CD4-positive, CD25-positive, alpha-beta regulatory T cell (primary cell): Measurements from ENCODE around the gene SV2C. TPM values are rescaled to one million over a fixed set of nuclear protein-coding genes. Genes with fewer than 3 reads are reported as not detected.
"Not testable (repeated sequence)": the region's sequence is repeated elsewhere in the genome, so short reads cannot be mapped to it uniquely, and the experiment has no call there.

Experiments used
- ATAC-seq, 2 donors: fragments of 150-1000 bp; cut with Tn5 transposase; one replicate each; pipeline ENCODE4 v1.10.0; 2021; ENCODE audit warnings: low read depth in 2 of 2, moderate number of reproducible peaks in 2 of 2, moderate library complexity in 1 of 2
- DNase-seq, 3 donors: peaks; one replicate each; pipeline versions ENCODE4 v3.0.0 to v3.0.0-alpha.2; 2012 to 2022; ENCODE audit warnings: mixed read lengths in 1 of 3
- H3K27ac ChIP-seq: one replicate; pipeline ENCODE4 v1.7.0; 2013; ENCODE audit warnings: mild to moderate bottlenecking, low read length; ENCODE audit not compliant: insufficient read depth, poor library complexity, severe bottlenecking
- H3K27me3 ChIP-seq: one replicate; pipeline ENCODE4 v1.7.0; 2013; ENCODE audit warnings: low read length; ENCODE audit not compliant: control insufficient read depth, insufficient read depth
- H3K36me3 ChIP-seq: one replicate; pipeline ENCODE4 v1.7.0; 2013; ENCODE audit warnings: mild to moderate bottlenecking, low read length, moderate library complexity; ENCODE audit not compliant: control insufficient read depth, insufficient read depth
- H3K4me1 ChIP-seq: 2 replicates; pipeline ENCODE4 v1.7.0; 2013; ENCODE audit warnings: mild to moderate bottlenecking, low read length; ENCODE audit not compliant: insufficient read depth, control insufficient read depth, poor library complexity, severe bottlenecking
- H3K4me3 ChIP-seq: one replicate; pipeline ENCODE4 v1.7.0; 2013; ENCODE audit warnings: low read depth, mild to moderate bottlenecking, low read length, moderate library complexity
- H3K9me3 ChIP-seq, 2 experiments: 1 replicate in 1 of 2; 2 replicates in 1 of 2; pipeline ENCODE4 v1.7.0; 2013; ENCODE audit warnings: low read length in 2 of 2, mild to moderate bottlenecking in 1 of 2, moderate library complexity in 1 of 2; ENCODE audit not compliant: control insufficient read depth in 2 of 2
- H3K27ac Mint-ChIP-seq, 3 donors: one replicate each; pipeline ENCODE4 v1.8.0; 2020 to 2022; ENCODE audit warnings: mild to moderate bottlenecking in 3 of 3, mixed read lengths in 3 of 3, moderate library complexity in 2 of 3
- H3K27me3 Mint-ChIP-seq: one replicate; pipeline ENCODE4 v1.8.0; 2022; ENCODE audit warnings: mild to moderate bottlenecking, mixed read lengths
- H3K36me3 Mint-ChIP-seq: one replicate; pipeline ENCODE4 v1.8.0; 2020; ENCODE audit warnings: mixed read lengths
- H3K4me1 Mint-ChIP-seq, 4 donors: one replicate each; pipeline ENCODE4 v1.8.0; 2020 to 2022; ENCODE audit warnings: mixed read lengths in 4 of 4, mild to moderate bottlenecking in 1 of 4
- H3K4me3 Mint-ChIP-seq, 4 donors: one replicate each; pipeline ENCODE4 v1.8.0; 2020 to 2022; ENCODE audit warnings: mild to moderate bottlenecking in 4 of 4, mixed read lengths in 4 of 4, moderate library complexity in 3 of 4
- H3K9me3 Mint-ChIP-seq, 7 donors: one replicate each; pipeline ENCODE4 v1.8.0; 2020 to 2022; ENCODE audit warnings: mixed read lengths in 7 of 7, mild to moderate bottlenecking in 3 of 7, moderate library complexity in 2 of 7
- polyA plus RNA-seq, 4 donors: library from polyadenylated mRNA; unstranded; fragments of 300-500 nt; fragmentation: Illumina TruSeq; gene quantifications; one replicate each; pipeline ENCODE4 v1.2.3, GENCODE V29; 2021
- total RNA-seq: library from RNA; stranded (reverse); gene quantifications from one replicate; pipeline ENCODE4 v1.2.3, GENCODE V29; 2022

Gene SV2C
- total and polyA plus RNA-seq, 5 donors from 2014 or later = 0.05 to 0.12 TPM; not detected in 3

DNA sequence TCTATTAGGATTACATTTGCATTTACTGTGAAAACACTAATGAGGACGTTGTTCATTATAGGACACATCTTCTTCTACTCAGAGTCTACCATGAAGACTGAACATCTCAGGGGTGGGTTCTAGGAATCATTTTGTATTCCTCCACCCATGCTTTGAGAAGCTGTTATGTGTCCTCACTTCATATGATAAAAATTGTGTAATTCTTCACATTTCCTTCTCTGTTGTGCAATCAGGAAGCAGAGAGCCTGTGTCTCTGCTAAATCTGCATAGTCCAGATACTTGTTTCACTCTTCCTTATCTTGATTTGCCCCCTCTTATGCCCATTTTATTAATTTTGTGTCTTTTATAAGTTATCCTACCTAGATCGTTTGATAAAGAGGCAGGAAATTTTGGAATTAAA lies 222.1 kb downstream of the SV2C start:
- no peak overlapping the region for H3K27ac ChIP-seq
- no peaks in the 10 kb centered on the region for H3K36me3 ChIP-seq
- ATAC-seq (no peak), DNase-seq (no peak)
- H3K36me3 Mint-ChIP-seq = peaks cover 8% of the 10 kb centered on the region
- no peak overlapping the region for H3K4me3 Mint-ChIP-seq
- no peaks in the 10 kb centered on the region for H3K9me3 ChIP-seq
- no peaks in the 10 kb centered on the region for H3K27me3 ChIP-seq
- no peaks in the 10 kb centered on the region for H3K27me3 Mint-ChIP-seq
- peaks cover 25 to 37% (median 26%) of the 10 kb centered on the region in 4 donors for H3K4me1 Mint-ChIP-seq
- H3K4me3 ChIP-seq = no peak overlapping the region
- H3K9me3 Mint-ChIP-seq = peaks cover 0 to 10% (median 0%) of the 10 kb centered on the region in 7 donors
- peak overlapping the region in 1 of 3 donors; percentile 8 for H3K27ac Mint-ChIP-seq
- peaks cover 11% of the 10 kb centered on the region for H3K4me1 ChIP-seq

- Histone ChIP-seq H3K27me3 (no peaks in the 10 kb centered on the region), H3K36me3 (no peaks in the 10 kb centered on the region), H3K9me3 (no peaks in the 10 kb centered on the region), H3K4me1 (peaks cover 11% of the 10 kb centered on the region), H3K27ac (no peak overlapping the region), H3K4me3 (no peak overlapping the region)
- Mint-ChIP-seq H3K36me3 (peaks cover 9% of the 10 kb centered on the region), H3K4me3 (no peak overlapping the region), H3K9me3 (peaks cover 0 to 10% (median 0%) of the 10 kb centered on the region in 7 donors), H3K27me3 (no peaks in the 10 kb centered on the region), H3K27ac (peak overlapping the region in 1 of 3 donors; percentile 8), H3K4me1 (peaks cover 21 to 32% (median 25%) of the 10 kb centered on the region in 4 donors)
- DNase-seq (no peak), ATAC-seq (no peak)
These were observed 222.6 kb downstream of the SV2C start for GRCh38 chr5:76305775-76306174.

DNA sequence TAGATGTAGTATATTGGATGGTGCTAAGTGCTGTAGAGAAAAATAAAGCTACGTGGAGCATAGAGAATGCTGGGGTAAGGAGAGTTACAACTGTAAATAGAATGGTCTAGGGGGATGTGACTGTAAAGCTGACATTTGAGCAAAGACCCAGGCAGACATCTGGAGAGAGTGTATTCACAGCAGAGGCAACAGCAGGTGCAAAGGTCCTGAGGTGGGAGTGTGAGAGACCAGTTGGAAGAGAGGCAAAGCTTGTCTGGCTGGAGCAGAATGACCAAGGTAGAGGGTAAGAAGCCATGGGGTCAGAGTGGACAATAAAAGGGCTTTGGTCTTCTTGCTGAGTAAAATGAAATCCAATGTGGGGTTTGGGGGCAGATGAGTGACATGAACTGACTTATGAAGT lies 227.0 kb downstream of the SV2C start:
- Histone ChIP-seq H3K4me3 (no peak overlapping the region), H3K27me3 (no peaks in the 10 kb centered on the region), H3K9me3 (no peaks in the 10 kb centered on the region), H3K4me1 (no peaks in the 10 kb centered on the region), H3K36me3 (no peaks in the 10 kb centered on the region), H3K27ac (no peak overlapping the region)
- ATAC-seq (no peak), DNase-seq (no peak)
- no peak overlapping the region for H3K27ac Mint-ChIP-seq
- peaks cover 6 to 18% (median 11%) of the 10 kb centered on the region in 4 donors for H3K4me1 Mint-ChIP-seq
- H3K4me3 Mint-ChIP-seq = no peak overlapping the region
- peaks cover 0 to 5% (median 0%) of the 10 kb centered on the region in 7 donors for H3K9me3 Mint-ChIP-seq
- peaks cover 5% of the 10 kb centered on the region for H3K36me3 Mint-ChIP-seq
- H3K27me3 Mint-ChIP-seq = no peaks in the 10 kb centered on the region

GRCh38 chr5:76312783-76313182 lies 229.6 kb downstream of the SV2C start:
- H3K27me3 Mint-ChIP-seq = no peaks in the 10 kb centered on the region
- DNase-seq (no peak), ATAC-seq (no peak)
- no peaks in the 10 kb centered on the region for H3K36me3 ChIP-seq
- no peaks in the 10 kb centered on the region for H3K4me1 ChIP-seq
- H3K9me3 Mint-ChIP-seq = peaks cover 0 to 5% (median 0%) of the 10 kb centered on the region in 7 donors
- H3K27me3 ChIP-seq = no peaks in the 10 kb centered on the region
- H3K27ac Mint-ChIP-seq = no peak overlapping the region
- H3K4me3 Mint-ChIP-seq = no peak overlapping the region
- no peak overlapping the region for H3K27ac ChIP-seq
- H3K9me3 ChIP-seq = no peaks in the 10 kb centered on the region
- H3K4me1 Mint-ChIP-seq = peaks cover 5 to 13% (median 6%) of the 10 kb centered on the region in 4 donors
- H3K36me3 Mint-ChIP-seq = peaks cover 5% of the 10 kb centered on the region
- H3K4me3 ChIP-seq = no peak overlapping the region

DNA sequence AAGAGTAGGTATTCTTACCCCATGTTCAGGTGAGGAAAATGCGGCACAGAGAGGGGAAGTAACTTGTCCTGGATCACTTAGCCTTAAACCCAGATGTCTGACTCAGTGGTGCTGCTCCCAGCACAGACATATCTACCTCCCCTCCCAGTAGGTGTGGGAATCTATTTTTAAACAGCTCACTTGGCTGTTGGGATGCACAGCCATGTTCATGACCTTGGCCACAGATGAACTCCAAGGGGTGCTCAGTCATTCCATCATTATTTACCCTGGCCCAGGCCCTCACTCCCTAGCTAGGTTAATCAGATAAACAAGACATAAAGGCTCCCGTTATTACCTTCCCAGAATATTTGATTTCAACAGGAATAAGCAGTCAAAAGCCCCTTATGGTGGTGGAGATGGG lies 231.5 kb downstream of the SV2C start:
- Mint-ChIP-seq H3K4me1 (peaks cover under 1 to 6% (median 4%) of the 10 kb centered on the region in 4 donors), H3K27ac (peak overlapping the region in 1 of 3 donors; percentile 33), H3K36me3 (peaks cover 5% of the 10 kb centered on the region), H3K9me3 (peaks cover 0 to 5% (median 0%) of the 10 kb centered on the region in 7 donors), H3K27me3 (no peaks in the 10 kb centered on the region), H3K4me3 (no peak overlapping the region)
- Histone ChIP-seq H3K4me1 (no peaks in the 10 kb centered on the region), H3K4me3 (no peak overlapping the region), H3K27ac (no peak overlapping the region), H3K36me3 (no peaks in the 10 kb centered on the region), H3K27me3 (no peaks in the 10 kb centered on the region), H3K9me3 (no peaks in the 10 kb centered on the region)
- no peak for ATAC-seq
- DNase-seq = no peak

DNA sequence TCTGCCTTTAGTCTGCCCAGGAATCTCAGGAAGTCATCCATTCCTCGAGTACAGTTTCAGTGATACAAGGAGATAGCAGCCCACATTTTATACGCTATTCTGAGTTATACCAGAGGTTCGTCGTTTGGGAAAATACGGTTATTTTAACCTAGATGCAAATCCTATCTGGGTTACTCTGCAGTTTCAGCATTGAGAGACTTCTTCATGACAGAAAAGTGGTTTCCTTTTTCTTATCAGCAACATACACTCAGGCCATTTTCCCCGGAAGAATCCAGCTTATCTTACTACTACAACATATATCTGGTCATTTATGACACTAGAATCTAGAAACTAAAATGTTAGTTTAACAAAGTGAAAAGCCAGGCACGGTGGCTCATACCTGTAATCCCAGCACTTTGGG lies 236.5 kb downstream of the SV2C start:
- Histone ChIP-seq H3K27me3 (no peaks in the 10 kb centered on the region), H3K27ac (no peak overlapping the region), H3K4me1 (no peaks in the 10 kb centered on the region), H3K4me3 (no peak overlapping the region), H3K36me3 (no peaks in the 10 kb centered on the region), H3K9me3 (no peaks in the 10 kb centered on the region)
- Mint-ChIP-seq H3K9me3 (peaks cover 0 to 12% (median 0%) of the 10 kb centered on the region in 7 donors), H3K36me3 (peaks cover 7% of the 10 kb centered on the region), H3K27ac (peak overlapping the region in 2 of 3 donors; percentile 4 to 7), H3K27me3 (peaks cover 4% of the 10 kb centered on the region), H3K4me1 (peaks cover 0 to 25% (median 10%) of the 10 kb centered on the region in 4 donors), H3K4me3 (no peak overlapping the region)
- no peak for ATAC-seq
- DNase-seq = no peak

- DNase-seq, H3K27me3 Mint-ChIP-seq, H3K36me3 ChIP-seq, H3K4me3 ChIP-seq, H3K9me3 ChIP-seq, H3K27ac ChIP-seq, H3K27me3 ChIP-seq, H3K36me3 Mint-ChIP-seq, ATAC-seq: not testable (repeated sequence)
- Mint-ChIP-seq H3K4me1 (peaks cover 10 to 63% (median 39%) of the 10 kb centered on the region in 4 donors), H3K9me3 (peaks cover 0 to 12% (median 0%) of the 10 kb centered on the region in 7 donors), H3K4me3 (peak overlapping the region in 1 of 4 donors; percentile 62), H3K27ac (peak overlapping the region; percentile 54 to 86 (median 60))
- H3K4me1 ChIP-seq = peaks cover 37% of the 10 kb centered on the region
These were observed 240.3 kb downstream of the SV2C start for GRCh38 chr5:76323494-76323893.

- Histone ChIP-seq H3K4me3 (peak overlapping the region; percentile 52), H3K4me1 (peaks cover 52% of the 10 kb centered on the region), H3K36me3 (no peaks in the 10 kb centered on the region), H3K27me3 (no peaks in the 10 kb centered on the region), H3K27ac (peak overlapping the region; percentile 72), H3K9me3 (no peaks in the 10 kb centered on the region)
- Mint-ChIP-seq H3K4me3 (peak overlapping the region; percentile 46 to 87 (median 78)), H3K4me1 (peaks cover 17 to 71% (median 50%) of the 10 kb centered on the region in 4 donors), H3K9me3 (peaks cover 0 to 12% (median 0%) of the 10 kb centered on the region in 7 donors), H3K27ac (peak overlapping the region; percentile 97 to 100 (median 98)), H3K27me3 (peaks cover 5% of the 10 kb centered on the region), H3K36me3 (peaks cover 7% of the 10 kb centered on the region)
- ATAC-seq (no peak), DNase-seq (no peak)
These were observed 242.1 kb downstream of the SV2C start for GRCh38 chr5:76325326-76325725.
